ENCODE results near the gene EFNA1. TPM values are rescaled to one million over a fixed set of nuclear protein-coding genes. Genes with fewer than 3 reads are reported as not detected.

EFNA1 gene
- total and polyA plus RNA-seq, 2 of the 13 experiments (the other 11 are each of a cell fraction or from before 2014, with no cell fraction given): 81.8 to 874 TPM

- TF ChIP-seq, protein P1, sequence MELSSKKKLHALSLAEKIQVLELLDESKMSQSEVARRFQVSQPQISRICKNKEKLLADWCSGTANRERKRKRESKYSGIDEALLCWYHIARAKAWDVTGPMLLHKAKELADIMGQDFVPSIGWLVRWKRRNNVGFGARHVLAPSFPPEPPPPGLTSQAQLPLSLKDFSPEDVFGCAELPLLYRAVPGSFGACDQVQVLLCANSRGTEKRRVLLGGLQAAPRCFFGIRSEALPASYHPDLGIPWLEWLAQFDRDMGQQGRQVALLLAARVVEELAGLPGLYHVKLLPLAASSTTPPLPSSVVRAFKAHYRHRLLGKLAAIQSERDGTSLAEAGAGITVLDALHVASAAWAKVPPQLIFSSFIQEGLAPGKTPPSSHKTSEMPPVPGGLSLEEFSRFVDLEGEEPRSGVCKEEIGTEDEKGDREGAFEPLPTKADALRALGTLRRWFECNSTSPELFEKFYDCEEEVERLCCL (CRISPR knock-in tag; IDR thresholded peaks at IDR 0.05; ENCODE audit: borderline replicate concordance): 0 out of 2 replicates have a peak, but pooled peaks have one; percentile 41
- TF ChIP-seq PBX3 (CRISPR knock-in tag; IDR thresholded peaks at IDR 0.05; ENCODE audit: borderline replicate concordance) (no peak), HOXA3 (CRISPR knock-in tag; IDR thresholded peaks at IDR 0.05) (peak; percentile 79), SP4 (CRISPR knock-in tag; IDR thresholded peaks at IDR 0.05) (peak; percentile 82), ZSCAN22 (CRISPR knock-in tag; IDR thresholded peaks at IDR 0.05) (no peak), ZFYVE20 (CRISPR knock-in tag; IDR thresholded peaks at IDR 0.05; ENCODE audit: borderline replicate concordance, low read depth) (no peak), ARID4A (CRISPR knock-in tag; IDR thresholded peaks at IDR 0.05; ENCODE audit: borderline replicate concordance) (peak; percentile 83), ZNF138 (CRISPR knock-in tag; IDR thresholded peaks at IDR 0.05; ENCODE audit: low read depth) (no peak), NCOR1 (IDR thresholded peaks at IDR 0.05; ENCODE audit: borderline replicate concordance, low read length) (peak; percentile 45; the same call in 1 of the 2 replicates)
- TF ChIP-seq, protein P2, sequence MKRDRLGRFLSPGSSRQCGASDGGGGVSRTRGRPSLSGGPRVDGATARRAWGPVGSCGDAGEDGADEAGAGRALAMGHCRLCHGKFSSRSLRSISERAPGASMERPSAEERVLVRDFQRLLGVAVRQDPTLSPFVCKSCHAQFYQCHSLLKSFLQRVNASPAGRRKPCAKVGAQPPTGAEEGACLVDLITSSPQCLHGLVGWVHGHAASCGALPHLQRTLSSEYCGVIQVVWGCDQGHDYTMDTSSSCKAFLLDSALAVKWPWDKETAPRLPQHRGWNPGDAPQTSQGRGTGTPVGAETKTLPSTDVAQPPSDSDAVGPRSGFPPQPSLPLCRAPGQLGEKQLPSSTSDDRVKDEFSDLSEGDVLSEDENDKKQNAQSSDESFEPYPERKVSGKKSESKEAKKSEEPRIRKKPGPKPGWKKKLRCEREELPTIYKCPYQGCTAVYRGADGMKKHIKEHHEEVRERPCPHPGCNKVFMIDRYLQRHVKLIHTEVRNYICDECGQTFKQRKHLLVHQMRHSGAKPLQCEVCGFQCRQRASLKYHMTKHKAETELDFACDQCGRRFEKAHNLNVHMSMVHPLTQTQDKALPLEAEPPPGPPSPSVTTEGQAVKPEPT (CRISPR knock-in tag; IDR thresholded peaks at IDR 0.05; ENCODE audit: low read depth): no peak
- TF ChIP-seq, protein P3, sequence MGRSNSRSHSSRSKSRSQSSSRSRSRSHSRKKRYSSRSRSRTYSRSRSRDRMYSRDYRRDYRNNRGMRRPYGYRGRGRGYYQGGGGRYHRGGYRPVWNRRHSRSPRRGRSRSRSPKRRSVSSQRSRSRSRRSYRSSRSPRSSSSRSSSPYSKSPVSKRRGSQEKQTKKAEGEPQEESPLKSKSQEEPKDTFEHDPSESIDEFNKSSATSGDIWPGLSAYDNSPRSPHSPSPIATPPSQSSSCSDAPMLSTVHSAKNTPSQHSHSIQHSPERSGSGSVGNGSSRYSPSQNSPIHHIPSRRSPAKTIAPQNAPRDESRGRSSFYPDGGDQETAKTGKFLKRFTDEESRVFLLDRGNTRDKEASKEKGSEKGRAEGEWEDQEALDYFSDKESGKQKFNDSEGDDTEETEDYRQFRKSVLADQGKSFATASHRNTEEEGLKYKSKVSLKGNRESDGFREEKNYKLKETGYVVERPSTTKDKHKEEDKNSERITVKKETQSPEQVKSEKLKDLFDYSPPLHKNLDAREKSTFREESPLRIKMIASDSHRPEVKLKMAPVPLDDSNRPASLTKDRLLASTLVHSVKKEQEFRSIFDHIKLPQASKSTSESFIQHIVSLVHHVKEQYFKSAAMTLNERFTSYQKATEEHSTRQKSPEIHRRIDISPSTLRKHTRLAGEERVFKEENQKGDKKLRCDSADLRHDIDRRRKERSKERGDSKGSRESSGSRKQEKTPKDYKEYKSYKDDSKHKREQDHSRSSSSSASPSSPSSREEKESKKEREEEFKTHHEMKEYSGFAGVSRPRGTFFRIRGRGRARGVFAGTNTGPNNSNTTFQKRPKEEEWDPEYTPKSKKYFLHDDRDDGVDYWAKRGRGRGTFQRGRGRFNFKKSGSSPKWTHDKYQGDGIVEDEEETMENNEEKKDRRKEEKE (IDR thresholded peaks at IDR 0.05): no peak
- TF ChIP-seq, protein P4, sequence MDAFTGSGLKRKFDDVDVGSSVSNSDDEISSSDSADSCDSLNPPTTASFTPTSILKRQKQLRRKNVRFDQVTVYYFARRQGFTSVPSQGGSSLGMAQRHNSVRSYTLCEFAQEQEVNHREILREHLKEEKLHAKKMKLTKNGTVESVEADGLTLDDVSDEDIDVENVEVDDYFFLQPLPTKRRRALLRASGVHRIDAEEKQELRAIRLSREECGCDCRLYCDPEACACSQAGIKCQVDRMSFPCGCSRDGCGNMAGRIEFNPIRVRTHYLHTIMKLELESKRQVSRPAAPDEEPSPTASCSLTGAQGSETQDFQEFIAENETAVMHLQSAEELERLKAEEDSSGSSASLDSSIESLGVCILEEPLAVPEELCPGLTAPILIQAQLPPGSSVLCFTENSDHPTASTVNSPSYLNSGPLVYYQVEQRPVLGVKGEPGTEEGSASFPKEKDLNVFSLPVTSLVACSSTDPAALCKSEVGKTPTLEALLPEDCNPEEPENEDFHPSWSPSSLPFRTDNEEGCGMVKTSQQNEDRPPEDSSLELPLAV (CRISPR knock-in tag; conservative IDR thresholded peaks at IDR 0.05; ENCODE audit: low read depth): no peak
Measured at GRCh38 chr1:155091071-155092051, 36.3 kb upstream of the EFNA1 start (continued).

Measured in HepG2 (cell line).